Stimulated activated CD4-positive, alpha-beta T cell treated with anti-CD3 and anti-CD28 coated beads, Interleukin-12 subunit alpha, Interleukin-12 subunit beta, amount 100 ng/mL, for 24 hours (primary cell): ENCODE results near the gene HOXD1.

Experiments used
- DNase-seq, 2 experiments: peaks; one replicate each; pipeline ENCODE4 v3.0.0-alpha.2; 2020; ENCODE audit warnings: low read depth in 2 of 2

Gene HOXD1

DNA sequence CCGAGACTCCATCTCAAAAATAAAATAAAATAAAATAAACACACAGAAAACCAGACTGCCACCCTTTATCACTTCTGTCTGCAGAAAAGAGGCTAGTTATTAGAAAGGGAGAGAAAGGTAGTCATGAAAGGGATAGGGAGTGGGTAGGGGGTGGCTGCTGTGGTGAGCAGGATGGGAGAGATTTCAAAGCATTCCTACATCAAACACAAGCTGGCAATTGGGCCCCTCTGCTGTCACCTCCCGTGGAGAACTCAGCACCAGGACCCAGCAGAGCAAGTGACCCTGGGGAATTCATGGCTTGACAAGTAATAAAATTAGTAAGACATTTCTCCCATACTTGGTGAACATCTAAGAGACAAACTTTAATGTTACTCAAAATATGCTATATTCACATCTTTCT, 3.7 kb upstream of the HOXD1 start:
- no peak for DNase-seq

DNA sequence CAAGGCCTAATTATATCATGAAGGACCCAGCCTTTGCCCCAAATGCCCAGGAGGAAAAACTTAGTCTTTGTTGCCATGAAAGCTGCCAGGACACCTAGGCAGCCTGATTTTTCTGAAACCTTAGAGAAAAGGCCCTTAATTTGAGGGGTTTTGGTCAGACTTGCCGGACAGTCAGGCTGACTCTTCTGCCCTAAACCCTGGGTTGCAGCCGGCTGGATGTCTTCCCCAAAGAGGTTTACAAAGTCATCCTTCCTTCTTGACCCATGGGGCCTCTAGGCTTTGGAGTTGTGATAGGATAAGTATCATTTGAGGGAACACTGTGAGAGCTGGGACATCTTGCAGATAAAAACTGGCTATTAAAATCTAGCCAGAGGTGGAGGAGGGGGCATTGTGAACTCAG, 2.4 kb upstream of the HOXD1 start:
- DNase-seq: no peak

DNA sequence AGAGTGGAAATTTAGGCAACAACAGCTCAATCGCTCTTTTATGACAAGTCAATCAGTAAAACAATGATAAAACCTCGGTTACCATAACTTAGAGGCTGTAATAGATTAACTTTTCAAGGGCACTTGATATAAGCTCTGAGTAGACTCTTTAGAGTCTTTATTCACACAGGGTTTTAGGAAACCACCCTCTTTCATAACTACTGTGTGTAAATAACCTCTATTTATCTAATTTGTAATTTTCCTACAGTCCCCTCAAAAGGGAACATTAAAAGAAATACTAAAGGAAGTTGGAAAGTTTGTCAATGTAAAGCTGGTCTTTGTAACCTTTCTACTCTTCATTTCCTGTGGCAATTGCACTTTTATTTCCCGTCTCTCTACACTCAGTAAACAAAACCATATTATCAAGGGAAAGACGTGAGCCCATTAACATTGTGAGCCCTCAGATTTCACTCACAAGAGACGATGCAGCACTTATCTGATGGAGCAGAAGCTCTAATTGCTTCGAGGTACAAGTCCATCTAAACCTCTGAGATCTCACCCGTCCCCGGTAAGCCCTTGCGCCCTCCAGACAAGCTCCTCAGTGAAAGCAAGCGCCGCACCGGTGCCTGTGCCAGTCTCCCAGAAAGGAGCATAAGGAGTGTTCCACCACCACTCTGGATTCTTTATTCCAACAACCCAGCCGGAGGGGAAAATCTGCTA, 1.1 kb upstream of the HOXD1 start:
- DNase-seq: no peak

- no peak for DNase-seq
Observed at GRCh38 chr2:176188774-176189680, 559 bp downstream of the HOXD1 start.

DNA sequence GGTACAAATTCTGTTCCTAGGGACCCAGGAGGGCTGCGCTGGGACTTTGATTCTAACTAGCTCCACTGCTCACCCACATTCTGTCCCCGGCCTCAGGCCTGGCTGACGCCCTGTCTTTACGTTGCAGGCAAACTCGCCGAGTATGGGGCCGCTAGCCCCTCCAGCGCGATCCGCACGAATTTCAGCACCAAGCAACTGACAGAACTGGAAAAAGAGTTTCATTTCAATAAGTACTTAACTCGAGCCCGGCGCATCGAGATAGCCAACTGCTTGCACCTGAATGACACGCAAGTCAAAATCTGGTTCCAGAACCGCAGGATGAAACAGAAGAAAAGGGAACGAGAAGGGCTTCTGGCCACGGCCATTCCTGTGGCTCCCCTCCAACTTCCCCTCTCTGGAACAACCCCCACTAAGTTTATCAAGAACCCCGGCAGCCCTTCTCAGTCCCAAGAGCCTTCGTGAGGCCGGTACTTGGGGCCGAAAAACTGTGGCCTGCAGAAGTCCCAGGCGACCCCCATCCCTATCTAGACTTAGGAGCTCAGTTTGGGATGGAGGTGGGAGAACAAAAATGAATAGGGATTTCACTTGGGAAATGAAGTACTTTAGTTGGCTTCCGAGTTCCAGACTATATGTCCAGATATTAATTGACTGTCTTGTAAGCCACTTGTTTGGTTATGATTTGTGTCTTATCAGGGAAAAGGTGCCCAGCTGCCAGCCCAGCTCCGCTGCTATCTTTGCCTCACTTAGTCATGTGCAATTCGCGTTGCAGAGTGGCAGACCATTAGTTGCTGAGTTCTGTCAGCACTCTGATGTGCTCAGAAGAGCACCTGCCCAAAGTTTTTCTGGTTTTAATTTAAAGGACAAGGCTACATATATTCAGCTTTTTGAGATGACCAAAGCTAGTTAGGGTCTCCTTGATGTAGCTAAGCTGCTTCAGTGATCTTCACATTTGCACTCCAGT, 1.5 kb downstream of the HOXD1 start:
- no peak for DNase-seq

DNA sequence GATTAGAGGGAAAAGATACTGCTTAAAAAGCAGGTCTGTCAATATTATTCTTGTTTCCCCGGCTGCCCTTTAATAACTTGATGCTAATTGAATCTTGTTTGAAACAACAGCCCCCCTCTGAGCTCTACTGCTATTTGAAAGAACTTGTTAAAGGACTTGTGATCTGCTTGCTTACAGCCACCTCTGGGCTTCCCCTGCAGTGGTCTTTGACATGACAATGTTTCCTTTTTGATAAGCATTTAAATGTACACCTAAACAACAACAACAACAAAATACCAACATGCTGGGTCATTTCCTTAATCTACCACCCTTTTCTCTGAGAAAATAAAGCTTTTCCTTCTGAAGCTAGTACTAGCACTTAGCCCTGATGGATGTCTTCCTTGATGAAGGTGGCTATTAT, 3.9 kb downstream of the HOXD1 start:
- DNase-seq: no peak

- DNase-seq: no peak
Observed at GRCh38 chr2:176193048-176193447, 4.6 kb downstream of the HOXD1 start.

DNA sequence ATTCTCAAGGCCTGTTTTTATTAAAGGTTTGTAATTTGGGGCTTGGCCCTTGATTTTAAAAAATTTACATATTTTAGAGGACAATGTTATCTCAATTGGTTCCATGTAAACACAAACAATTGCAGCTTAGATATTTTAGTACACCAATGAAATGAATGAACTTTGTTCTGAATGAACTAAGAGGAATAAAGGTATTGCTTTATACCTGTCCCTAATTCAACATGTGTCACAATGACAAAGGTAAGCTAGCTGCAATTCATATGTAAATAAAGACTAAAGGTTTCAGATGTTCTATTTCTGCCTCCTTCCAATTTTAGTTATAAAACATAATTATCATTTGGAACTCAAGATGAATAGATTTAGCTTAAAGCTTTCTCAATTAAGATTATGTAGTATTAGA, 11.4 kb downstream of the HOXD1 start:
- DNase-seq: no peak

- no peak for DNase-seq
Observed at GRCh38 chr2:176200971-176201370, 12.5 kb downstream of the HOXD1 start.

- no peak for DNase-seq
Observed at GRCh38 chr2:176202491-176202890, 14.0 kb downstream of the HOXD1 start.

DNA sequence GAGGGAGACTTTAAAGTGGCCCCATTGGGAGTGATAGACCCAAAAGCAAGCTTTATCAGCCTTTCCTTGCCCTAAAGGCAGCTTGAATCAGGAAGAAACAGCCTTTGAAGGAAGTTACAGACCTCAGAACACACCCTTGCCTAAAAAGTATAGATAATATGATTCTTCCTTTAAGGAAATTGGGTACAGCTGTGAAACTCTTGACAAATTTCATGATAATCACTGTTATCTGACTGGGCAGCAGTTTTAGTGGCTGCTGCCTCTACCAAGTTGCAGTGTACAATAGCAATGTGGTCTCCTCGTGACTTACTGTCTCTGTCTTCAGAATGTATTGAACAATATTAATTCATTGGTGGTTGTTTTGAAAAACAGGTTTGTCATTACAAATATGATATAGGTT, 16.7 kb downstream of the HOXD1 start:
- no peak for DNase-seq

GRCh38 chr2:176206136-176206535, 17.7 kb downstream of the HOXD1 start:
- no peak for DNase-seq

- DNase-seq: no peak
Observed at GRCh38 chr2:176206682-176207081, 18.2 kb downstream of the HOXD1 start.

DNA sequence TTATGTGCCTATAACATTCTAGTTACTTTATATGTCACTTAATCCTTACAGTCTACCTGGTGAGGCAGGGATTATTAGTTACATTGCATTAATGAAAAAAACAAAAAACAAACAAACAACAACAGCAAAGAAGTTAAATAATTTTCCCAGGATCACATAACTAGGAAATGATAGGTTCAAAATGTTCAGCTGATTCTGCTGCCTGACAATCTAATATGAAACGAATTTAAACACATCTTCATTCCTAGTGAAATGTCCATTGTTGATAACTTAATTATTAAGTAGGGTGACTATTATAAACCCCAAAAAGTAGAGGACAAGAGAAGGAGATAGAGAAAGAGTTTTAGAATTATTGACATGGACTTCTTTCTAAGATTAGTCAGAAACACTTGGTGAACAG, 22.6 kb downstream of the HOXD1 start:
- DNase-seq: no peak

DNA sequence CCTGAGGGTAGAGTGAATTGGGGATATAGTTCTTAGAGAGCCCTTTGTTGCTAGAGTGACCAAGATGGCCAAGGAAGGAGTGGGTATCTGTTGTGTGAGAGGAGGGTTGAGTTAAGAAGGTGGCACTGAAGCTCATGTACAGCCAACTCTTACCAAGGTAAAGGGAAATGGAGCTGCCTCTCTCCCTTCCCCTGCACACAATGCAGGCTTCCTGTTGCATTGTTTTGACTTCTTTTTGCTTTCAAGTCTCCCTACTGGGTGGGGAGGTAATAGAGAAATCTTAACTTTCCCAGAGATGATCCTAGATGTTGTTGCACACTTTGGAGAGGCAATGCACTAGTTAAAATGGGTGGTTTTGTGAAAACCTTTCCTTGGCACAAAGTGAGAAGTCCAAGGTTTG, 23.8 kb downstream of the HOXD1 start:
- DNase-seq: no peak

- no peak for DNase-seq
Observed at GRCh38 chr2:176213406-176213805, 24.9 kb downstream of the HOXD1 start.

- DNase-seq: no peak
Observed at GRCh38 chr2:176227874-176228273, 39.4 kb downstream of the HOXD1 start.

DNA sequence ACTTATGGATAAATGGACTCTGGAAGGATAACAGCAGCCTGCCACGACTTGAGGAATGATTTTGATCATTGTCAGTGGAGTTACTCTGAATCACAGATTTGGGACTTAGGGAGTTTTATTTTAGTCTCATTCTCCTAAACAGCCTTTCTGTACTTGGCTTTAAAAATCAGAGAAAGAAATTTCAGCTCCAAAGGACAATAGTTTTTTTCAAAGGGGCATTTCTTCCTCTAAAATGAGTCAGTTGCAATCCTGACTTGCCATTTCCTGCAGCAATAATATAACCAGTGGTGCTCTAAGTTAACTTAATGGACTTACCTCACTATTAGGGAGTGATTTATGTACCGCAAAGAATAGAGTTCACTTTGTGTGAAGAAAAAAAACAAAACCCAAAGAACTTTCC, 45.7 kb downstream of the HOXD1 start:
- DNase-seq: no peak

GRCh38 chr2:176234940-176235339, 46.5 kb downstream of the HOXD1 start:
- DNase-seq: no peak

- DNase-seq: no peak
Observed at GRCh38 chr2:176237456-176237855, 49.0 kb downstream of the HOXD1 start.

DNA sequence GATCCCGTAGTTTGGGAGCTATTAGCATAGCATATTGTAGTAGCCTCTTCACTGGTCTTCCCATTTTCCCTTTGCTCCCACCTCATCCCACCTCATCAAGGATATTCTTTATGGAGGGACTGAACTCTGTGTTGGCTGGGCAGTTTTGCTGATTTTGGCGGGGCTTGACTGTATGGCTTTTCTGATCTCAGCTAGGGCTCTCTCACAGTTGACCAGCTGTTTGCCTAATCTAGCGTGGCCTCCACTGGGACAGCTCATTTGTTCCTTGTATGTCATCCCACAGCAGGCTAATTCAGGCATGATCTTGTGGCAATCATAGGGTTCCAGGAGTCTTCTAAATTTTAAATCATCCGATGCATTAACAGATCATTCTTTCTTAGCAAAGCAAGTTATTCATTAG, 50.6 kb downstream of the HOXD1 start:
- DNase-seq: no peak

GRCh38 chr2:176240301-176240700, 51.8 kb downstream of the HOXD1 start:
- DNase-seq: no peak
